ENCODE measurements around the gene ROR1. TPM values are rescaled to one million over a fixed set of nuclear protein-coding genes. Genes with fewer than 3 reads are reported as not detected.

Gene ROR1
- total and polyA plus RNA-seq, 9 donors = 3.0 to 26.1 (median 15.0) TPM

DNA sequence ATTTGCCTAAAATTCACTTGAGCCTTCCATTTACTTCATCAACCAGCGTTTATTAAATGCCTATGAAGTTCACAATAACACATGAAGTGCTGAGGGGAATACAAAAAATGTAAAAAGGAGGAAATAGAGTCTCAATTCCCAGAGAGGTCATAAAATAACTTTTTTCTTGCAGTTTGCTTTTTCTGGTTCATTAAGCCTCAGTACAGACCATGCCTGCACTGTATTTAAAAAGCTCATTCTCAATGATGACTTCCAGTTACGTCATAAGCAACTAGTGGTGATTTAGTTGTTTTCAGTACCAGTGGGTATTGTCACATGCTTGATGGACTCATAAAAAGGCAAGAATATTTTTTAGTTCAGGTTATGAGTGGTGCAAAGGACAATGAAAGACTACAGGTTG, 269.5 kb downstream of the ROR1 start:
- WGBS, 3 donors = 56 to 77% (median 68%) methylated on average over 2 of the region's 2 CpGs
- H3K27me3 ChIP-seq = no peaks in the 10 kb centered on the region
- no peaks in the 10 kb centered on the region for H3K36me3 ChIP-seq
- intact Hi-C loops (cut with DNase I) = no loop called here
- TF ChIP-seq EP300 (IDR thresholded peaks at IDR 0.05) (no peak), POLR2A (IDR thresholded peaks at IDR 0.05) (no peak)
- TF ChIP-seq, protein P1, sequence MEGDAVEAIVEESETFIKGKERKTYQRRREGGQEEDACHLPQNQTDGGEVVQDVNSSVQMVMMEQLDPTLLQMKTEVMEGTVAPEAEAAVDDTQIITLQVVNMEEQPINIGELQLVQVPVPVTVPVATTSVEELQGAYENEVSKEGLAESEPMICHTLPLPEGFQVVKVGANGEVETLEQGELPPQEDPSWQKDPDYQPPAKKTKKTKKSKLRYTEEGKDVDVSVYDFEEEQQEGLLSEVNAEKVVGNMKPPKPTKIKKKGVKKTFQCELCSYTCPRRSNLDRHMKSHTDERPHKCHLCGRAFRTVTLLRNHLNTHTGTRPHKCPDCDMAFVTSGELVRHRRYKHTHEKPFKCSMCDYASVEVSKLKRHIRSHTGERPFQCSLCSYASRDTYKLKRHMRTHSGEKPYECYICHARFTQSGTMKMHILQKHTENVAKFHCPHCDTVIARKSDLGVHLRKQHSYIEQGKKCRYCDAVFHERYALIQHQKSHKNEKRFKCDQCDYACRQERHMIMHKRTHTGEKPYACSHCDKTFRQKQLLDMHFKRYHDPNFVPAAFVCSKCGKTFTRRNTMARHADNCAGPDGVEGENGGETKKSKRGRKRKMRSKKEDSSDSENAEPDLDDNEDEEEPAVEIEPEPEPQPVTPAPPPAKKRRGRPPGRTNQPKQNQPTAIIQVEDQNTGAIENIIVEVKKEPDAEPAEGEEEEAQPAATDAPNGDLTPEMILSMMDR (IDR thresholded peaks at IDR 0.05) = no peak
- no peak for DNase-seq
- no peaks in the 10 kb centered on the region for H3K9me3 ChIP-seq
- H3K4me3 ChIP-seq = no peak overlapping the region
- H3K27ac ChIP-seq = no peak overlapping the region
- peaks cover 4% of the 10 kb centered on the region for H3K4me1 ChIP-seq (ENCODE audit: insufficient read depth)

DNA sequence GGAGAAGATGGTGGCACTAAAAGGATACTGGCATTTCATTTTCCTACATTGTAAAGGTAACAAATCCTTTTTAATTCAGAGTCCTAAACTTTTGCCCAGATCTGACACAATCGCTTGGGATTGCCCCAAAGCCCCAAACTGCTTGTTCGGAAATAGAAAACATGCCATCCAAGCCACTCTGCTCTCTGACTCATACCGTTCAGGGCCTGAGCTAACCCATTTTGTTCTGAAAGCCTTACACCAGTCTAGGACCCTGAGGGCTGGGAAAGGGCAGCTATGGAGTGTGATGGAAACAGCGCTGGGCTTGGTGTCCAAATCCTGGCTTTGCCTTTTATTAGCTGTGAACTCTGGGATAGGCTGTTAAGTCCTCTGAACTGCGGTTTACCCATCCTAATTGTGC, 270.2 kb downstream of the ROR1 start:
- Histone ChIP-seq H3K27ac (no peak overlapping the region), H3K4me3 (no peak overlapping the region), H3K4me1 (ENCODE audit: insufficient read depth) (peaks cover 4% of the 10 kb centered on the region), H3K9me3 (no peaks in the 10 kb centered on the region), H3K27me3 (no peaks in the 10 kb centered on the region), H3K36me3 (no peaks in the 10 kb centered on the region)
- 89 to 94% (median 94%) methylated on average over 5 of the region's 5 CpGs for WGBS, 3 donors
- no peak for TF ChIP-seq POLR2A (IDR thresholded peaks at IDR 0.05)
- TF ChIP-seq, protein P1 (IDR thresholded peaks at IDR 0.05) = no peak
- TF ChIP-seq EP300 (IDR thresholded peaks at IDR 0.05) = no peak
- DNase-seq = no peak
- intact Hi-C loops (cut with DNase I) = no loop called here

DNA sequence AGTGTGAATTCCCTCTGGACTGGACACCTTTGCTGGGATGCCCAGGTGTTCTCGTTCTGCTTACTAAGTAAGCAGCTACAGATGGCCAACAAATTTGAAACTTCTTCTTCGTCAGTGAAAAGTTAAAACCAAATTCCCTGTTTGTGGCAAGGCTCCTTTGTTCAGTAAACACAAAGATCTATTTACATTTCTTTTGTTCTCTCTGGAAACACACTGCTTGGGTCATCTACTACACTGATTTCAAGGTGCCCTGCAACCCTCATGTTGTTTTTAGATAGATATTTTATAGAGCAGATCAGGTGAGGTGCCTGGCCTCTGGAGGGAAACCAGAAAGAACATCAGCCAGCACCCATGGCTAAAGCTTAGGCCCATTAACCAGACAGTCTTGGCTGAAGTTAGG, 272.4 kb downstream of the ROR1 start:
- no peak overlapping the region for H3K4me3 ChIP-seq
- DNase-seq = no peak
- 94 to 100% (median 96%) methylated on average over 2 of the region's 2 CpGs for WGBS, 3 donors
- H3K27me3 ChIP-seq = no peaks in the 10 kb centered on the region
- no peaks in the 10 kb centered on the region for H3K9me3 ChIP-seq
- intact Hi-C loops (cut with DNase I) = no loop called here
- TF ChIP-seq, protein P1 (IDR thresholded peaks at IDR 0.05) = no peak
- TF ChIP-seq POLR2A (IDR thresholded peaks at IDR 0.05) (no peak), EP300 (IDR thresholded peaks at IDR 0.05) (no peak)
- no peak overlapping the region for H3K27ac ChIP-seq
- H3K36me3 ChIP-seq = no peaks in the 10 kb centered on the region
- H3K4me1 ChIP-seq (ENCODE audit: insufficient read depth) = peaks cover 2% of the 10 kb centered on the region

DNA sequence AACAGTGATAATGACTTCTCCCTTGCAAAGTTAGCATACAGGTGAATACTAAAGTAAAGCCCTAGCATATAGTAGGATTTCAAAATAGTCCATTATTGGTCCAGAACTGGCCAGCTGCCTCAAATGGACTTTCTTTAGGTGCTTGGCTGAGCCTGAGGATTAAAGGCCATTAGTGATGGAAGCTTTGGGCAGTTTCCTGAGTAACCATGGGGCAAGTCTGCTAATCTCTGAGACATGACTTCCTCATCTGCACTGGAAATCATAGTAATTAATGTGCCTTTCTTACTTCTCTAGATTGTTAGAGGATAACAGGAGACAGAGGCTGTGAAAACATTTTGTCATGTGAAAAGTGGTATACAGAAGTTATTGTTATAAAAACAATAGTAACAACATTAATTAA, 273.1 kb downstream of the ROR1 start:
- TF ChIP-seq, protein P1 (IDR thresholded peaks at IDR 0.05) = no peak
- TF ChIP-seq POLR2A (IDR thresholded peaks at IDR 0.05) (no peak), EP300 (IDR thresholded peaks at IDR 0.05) (no peak)
- intact Hi-C loops (cut with DNase I) = no loop called here
- Histone ChIP-seq H3K4me1 (ENCODE audit: insufficient read depth) (peaks cover 2% of the 10 kb centered on the region), H3K27ac (no peak overlapping the region), H3K27me3 (no peaks in the 10 kb centered on the region), H3K9me3 (no peaks in the 10 kb centered on the region), H3K4me3 (no peak overlapping the region), H3K36me3 (no peaks in the 10 kb centered on the region)
- no peak for DNase-seq

DNA sequence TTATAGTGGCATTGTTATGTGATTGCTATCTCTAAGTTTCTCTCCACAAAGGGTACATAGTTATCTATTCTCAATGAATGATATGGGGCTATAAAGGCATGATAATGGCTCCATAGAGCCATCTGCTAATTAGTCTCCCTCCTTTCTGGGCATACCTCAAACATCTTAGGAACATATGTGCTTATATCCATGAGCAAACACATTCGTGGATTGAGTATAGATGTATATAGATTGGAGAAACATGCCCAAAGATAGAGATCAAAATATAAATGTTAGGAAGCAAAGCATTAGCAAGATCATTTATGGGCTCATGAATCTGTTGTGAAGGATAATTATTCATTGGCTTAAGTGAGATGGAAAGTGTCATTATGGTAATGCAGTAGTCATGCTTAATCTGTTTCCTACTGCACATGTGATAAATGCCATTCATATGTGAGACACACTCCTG, 273.8 kb downstream of the ROR1 start:
- H3K27me3 ChIP-seq = no peaks in the 10 kb centered on the region
- intact Hi-C loops (cut with DNase I) = no loop called here
- DNase-seq = no peak
- H3K36me3 ChIP-seq = no peaks in the 10 kb centered on the region
- H3K27ac ChIP-seq = no peak overlapping the region
- peaks cover 2% of the 10 kb centered on the region for H3K4me1 ChIP-seq (ENCODE audit: insufficient read depth)
- WGBS, 3 donors = 84 to 93% (median 89%) methylated on average over 1 of the region's 1 CpG
- H3K4me3 ChIP-seq = no peak overlapping the region
- H3K9me3 ChIP-seq = no peaks in the 10 kb centered on the region
- TF ChIP-seq, protein P1 (IDR thresholded peaks at IDR 0.05) = no peak
- TF ChIP-seq POLR2A (IDR thresholded peaks at IDR 0.05) (no peak), EP300 (IDR thresholded peaks at IDR 0.05) (no peak)
